ENCODE measurements around the gene COA4.

COA4 gene

DNA sequence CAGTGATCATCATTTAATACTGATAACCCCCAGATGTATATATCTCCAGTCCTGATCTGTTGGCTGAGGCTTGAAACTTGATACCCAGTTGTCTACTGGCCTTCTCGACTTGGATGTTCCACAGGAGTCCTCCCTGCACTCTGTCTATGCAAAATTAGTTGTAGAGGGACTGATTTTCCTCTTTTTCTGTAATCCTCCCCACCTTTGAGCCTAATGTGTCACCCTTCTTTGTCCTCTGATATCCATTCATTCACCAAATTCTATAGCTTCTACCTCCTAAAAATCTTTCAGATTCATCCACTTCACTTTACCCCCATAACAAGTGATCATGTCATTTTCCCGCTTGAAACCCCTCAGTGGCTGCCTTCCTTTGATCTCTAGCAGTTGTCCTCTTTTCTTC lies 16.4 kb downstream of the COA4 start:
- no peak for DNase-seq

DNA sequence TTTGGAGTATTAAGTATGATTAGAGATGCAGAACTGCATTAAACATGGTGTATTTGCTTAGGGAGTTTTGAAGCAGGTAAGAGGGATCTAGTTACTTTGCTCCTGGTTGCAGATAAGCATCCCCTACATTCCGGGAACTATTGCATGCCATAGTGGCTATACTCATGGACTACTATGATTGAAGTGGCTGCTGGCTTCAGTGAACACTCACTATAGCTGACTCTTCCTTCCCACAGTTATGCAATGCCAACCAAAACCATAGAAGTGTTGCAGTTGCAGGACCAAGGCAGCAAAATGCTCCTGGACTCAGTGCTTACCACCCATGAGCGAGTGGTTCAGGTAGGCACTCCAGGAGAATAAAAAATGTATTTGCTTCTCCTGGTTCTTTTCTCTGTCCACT lies 17.0 kb downstream of the COA4 start:
- DNase-seq, result no peak

DNA sequence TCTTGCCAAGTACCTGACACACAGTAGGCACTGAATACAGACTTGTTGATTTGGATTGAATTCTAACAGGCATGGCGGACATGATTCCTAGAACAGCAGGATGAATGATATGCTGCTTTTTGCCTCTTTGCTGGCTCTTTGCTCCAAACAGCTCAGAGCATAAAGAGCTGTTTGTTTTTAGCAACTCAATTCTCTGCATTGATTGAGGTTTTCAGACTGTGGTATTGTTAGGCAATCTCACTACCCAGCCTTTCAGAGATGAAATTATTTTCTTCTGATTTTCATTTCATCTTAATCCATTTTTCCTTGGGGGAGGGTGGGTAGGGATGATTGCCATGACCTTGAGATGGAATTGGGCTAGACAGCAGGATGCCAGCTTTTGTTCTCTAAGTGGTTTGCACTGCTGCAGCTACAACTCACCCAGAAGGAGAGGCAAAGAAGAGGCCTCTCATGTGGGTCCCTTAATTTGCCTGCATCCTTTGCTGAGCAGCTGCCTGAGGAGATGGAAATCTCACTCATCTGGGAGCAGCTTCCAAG lies 20.5 kb downstream of the COA4 start:
- no peak for DNase-seq

DNA sequence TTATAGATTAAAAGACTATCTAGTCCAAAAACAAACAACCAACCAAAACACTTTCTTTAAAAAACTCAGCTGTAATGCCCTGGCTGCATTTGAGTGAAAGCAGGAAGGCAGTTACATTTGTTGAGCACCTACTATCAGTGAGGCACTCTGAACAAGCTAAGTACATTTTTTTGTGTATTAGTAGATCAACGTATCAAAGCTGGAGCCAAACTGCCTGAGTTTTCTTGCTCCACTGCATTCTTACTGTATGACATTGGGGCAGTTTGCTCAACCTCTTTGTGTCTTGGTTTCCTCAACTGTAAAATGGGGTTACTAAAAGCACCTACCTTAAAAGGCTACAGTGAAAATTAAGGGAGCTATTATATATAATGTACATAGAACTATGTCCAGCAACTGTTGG lies 22.0 kb downstream of the COA4 start:
- no peak for DNase-seq

DNA sequence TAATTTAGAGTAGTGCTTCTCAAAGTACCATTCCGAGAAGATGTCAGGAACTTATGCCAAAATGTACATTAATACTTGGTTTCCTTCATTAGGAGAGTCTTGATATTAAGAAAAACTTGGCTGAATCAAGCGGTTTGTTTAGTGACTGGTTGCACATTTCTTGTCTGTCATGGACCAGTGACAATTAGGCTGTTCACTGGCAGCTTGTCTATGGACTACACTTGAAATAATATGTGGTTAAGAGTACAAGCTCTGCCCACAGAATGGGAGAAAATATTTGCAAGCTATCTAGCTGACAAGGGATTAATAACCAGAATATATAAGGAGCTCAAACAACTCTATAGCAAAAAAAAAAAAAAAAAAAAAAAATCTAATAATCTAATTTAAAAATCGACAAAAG lies 24.6 kb downstream of the COA4 start:
- no peak for DNase-seq

DNA sequence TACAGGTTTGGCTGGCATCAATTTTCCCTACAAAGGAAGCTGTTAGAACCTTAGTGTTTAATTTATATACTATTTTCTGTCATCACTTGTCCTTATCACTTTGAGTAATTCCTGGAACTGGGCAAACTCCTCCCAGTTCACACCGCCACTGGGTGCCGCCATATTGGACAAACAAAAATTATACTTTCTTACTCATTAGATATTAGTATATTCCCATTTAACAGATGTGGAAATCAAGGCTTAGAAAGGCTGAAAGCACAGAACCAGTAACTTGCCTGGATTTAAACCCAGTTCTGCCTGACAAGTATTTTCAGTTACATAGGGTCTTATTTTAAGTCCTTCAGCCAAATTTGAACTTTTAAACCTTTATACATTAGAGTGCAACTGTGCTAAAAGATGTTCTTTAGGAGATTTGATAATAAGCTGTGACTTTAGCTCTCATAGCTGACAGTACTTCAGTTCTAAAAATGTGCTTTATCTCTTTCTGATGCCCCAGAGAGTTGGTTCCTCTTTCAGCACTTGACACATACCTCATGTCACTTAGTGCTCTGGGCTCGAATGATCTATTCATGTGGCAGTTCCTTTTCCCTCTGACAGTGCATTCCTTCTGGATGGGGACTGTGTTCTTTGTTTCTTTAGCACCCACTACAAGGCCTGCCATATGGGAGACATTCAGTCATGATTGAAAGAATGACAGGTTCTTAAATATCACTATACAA lies 25.4 kb downstream of the COA4 start:
- DNase-seq, result no peak

DNA sequence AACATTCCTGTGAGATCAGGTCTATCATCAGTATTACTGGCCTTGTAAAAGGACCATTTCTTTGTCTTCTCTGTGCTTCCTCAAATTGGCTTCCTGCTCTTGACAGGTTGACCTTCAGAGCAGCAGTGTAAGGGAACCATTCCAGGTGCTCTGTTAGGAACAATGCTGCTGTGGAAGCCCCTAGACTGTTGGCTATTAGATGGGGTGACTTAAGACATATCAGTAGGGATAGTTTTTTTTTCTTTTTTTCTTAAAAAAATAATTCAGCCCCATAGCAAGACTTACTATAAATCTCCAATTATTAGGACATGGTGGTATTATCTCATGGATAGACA lies 37.6 kb downstream of the COA4 start:
- no peak for DNase-seq

DNA sequence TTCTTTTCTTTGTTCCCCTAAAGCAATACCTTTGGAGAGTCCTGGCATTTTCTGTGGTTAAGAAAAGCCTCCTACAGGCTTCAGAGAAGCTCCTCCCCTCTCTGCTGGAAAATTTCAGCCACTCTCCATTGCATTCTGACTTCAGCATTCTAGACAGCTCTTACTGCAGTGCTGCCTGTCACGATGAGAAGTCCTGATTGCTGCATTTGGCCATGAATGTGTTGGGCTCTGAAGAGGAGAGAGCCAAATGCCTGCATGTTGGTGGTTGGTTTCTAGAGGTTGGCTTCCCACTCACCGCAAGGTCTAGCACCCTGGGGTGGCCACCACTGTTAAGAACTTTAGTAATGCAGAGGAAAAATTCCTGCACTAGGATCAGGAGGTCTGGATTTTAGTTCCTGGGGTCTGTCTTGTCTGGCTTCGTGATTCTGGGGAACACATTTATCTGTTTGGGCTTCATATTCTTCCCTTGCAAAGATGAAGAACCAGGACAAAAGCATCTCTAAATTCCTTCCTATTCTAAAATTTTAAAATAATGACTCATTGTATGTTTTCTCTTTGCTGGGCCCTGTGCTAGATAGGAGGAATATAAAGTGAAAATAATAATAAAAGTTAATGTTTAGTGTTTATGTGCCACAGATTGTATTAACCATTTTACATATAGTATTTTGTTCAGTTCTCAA lies 38.1 kb downstream of the COA4 start:
- peak; percentile 78 for DNase-seq

DNA sequence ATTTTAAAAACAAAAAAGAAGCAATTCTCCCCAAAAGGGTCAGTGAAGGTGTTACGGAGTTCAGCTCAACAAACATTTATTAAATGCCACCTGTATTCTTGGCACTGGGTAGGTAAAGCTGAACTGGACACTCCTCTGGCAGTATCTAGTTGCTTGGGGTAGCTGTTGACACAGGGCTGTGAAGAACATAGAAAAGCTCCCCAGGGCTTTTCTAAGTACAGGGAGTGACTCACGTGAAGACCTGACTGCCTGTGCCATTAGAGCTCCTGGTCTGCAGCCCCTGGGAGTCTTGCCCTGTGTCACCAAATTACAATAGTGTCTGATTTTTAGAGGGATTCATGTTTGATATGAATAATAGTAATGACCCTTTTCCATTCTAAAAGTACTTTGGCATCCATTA lies 43.6 kb downstream of the COA4 start:
- DNase-seq, result no peak

DNA sequence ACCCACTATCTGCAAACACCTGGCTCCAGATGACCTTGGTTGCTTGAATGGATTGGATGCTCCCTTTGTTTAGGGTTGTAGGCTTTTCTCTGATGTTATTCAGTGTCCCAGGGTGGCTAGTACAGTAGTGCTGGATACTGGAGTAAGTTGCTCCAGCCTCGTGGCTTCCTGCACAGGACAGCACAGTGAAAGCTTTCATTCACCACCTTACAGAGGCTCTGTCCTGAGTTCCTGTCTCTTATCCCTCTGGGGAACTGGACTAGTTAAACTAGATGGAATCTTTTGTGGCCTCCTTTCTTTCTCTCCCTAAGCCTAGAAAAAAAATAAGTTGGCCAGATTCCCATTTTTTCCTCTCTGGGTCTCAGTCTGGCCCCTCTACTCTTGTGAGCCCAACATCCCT lies 46.4 kb downstream of the COA4 start:
- DNase-seq, result no peak
